ENCODE results near the gene JAK2.
"Not testable (repeated sequence)": the region's sequence is repeated elsewhere in the genome, so short reads cannot be mapped to it uniquely, and the experiment has no call there.

DNA sequence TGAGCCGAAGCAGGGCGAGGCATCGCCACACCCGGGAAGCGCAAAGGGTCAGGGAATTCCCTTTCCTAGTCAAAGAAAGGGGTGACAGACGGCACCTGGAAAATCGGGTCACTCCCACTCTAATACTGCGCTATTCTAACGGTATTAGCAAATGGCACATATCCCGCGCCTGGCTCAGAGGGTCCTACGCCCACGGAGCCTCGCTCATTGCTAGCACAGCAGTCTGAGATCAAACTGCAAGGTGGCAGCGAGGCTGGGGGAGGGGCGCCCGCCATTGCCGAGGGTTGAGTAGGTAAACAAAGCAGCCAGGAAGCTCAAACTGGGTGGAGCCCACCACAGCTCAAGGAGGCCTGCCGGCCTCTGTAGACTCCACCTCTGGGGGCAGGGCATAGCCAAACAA is 46.9 kb downstream of the JAK2 start:
- TF ChIP-seq ZNF274 (IDR thresholded peaks at IDR 0.05; ENCODE audit: low read depth, low read length); YY1 (IDR thresholded peaks at IDR 0.05; ENCODE audit: insufficient read depth, insufficient read length): not testable (repeated sequence)
